Gastroesophageal sphincter (tissue), 4 donors: Measurements from ENCODE around the gene TMC7. TPM values are rescaled to one million over a fixed set of nuclear protein-coding genes. Genes with fewer than 3 reads are reported as not detected.

Source experiments
- ATAC-seq: fragments of 150-250 bp; one replicate; pipeline ENCODE4 v1.9.1; 2016; ENCODE audit warnings: mild to moderate bottlenecking, moderate library complexity
- H3K27ac ChIP-seq, 4 donors: fragments of 200-600 bp; sonication (generic) in 3 of 4; 1 replicate in 3 of 4; 2 replicates in 1 of 4; pipeline ENCODE4 v1.5.1; 2016 to 2019
- H3K27me3 ChIP-seq: fragments of 200-600 bp; sonication (generic); one replicate; pipeline ENCODE4 v1.5.1; 2019
- H3K36me3 ChIP-seq, 2 donors: fragments of 200-600 bp; sonication (generic); one replicate each; pipeline ENCODE4 v1.5.1; 2019; ENCODE audit warnings: control low read depth in 1 of 2
- H3K4me1 ChIP-seq, 3 donors: fragments of 200-600 bp; sonication (generic); 1 replicate in 2 of 3; 2 replicates in 1 of 3; pipeline ENCODE4 v1.5.1; 2016 to 2019; ENCODE audit warnings: control low read depth in 2 of 3
- H3K4me3 ChIP-seq, 2 donors: fragments of 200-600 bp; sonication (generic); one replicate each; pipeline ENCODE4 v1.5.1; 2019; ENCODE audit warnings: mild to moderate bottlenecking in 1 of 2, moderate library complexity in 1 of 2
- H3K9me3 ChIP-seq, 3 donors: fragments of 200-600 bp; sonication (generic); one replicate each; pipeline ENCODE4 v1.5.1; 2017 to 2019; ENCODE audit warnings: control low read depth in 2 of 3
- EP300 ChIP-seq: sonication (generic); formaldehyde crosslinking; IDR thresholded peaks from one replicate; pipeline ENCODE4 v1.6.1; 2017; ENCODE audit warnings: antibody characterized with exemption, mild to moderate bottlenecking
- POLR2A ChIP-seq, 2 donors: fragments of 450-650 bp; IDR thresholded peaks; one replicate each; pipeline ENCODE4 v1.6.1; 2017; ENCODE audit warnings: antibody characterized with exemption in 2 of 2, mild to moderate bottlenecking in 2 of 2, moderate library complexity in 1 of 2
- POLR2AphosphoS5 ChIP-seq: sonication (generic); formaldehyde crosslinking; IDR thresholded peaks from one replicate; pipeline ENCODE4 v1.6.1; 2017; ENCODE audit warnings: antibody characterized with exemption
- WGBS, 2 donors: methylation state at CpG; one replicate each; pipeline ENCODE4 v1.1.5; 2018; ENCODE audit warnings: low coverage in 1 of 2; 5-methylcytosine and 5-hydroxymethylcytosine counted together
- total RNA-seq, 4 donors: library from RNA; depleted of rRNA; stranded (reverse); fragments of >200 nt; gene quantifications; one replicate each; pipeline ENCODE4 v1.1.0, GENCODE V29; 2016
- TF ChIP-seq, protein P1 (sequence below), 4 experiments: fragments of 200-600 bp in 2 of 4; fragments of 450-650 bp in 2 of 4; sonication (generic) in 1 of 4; IDR thresholded peaks; one replicate each; pipeline ENCODE4 v1.5.1; 2017 to 2019; ENCODE audit warnings: antibody characterized with exemption in 4 of 4, mild to moderate bottlenecking in 2 of 4, moderate library complexity in 2 of 4

The TMC7 gene
- total RNA-seq, 4 donors from 2014 or later: 0.40 to 0.85 (median 0.60) TPM

DNA sequence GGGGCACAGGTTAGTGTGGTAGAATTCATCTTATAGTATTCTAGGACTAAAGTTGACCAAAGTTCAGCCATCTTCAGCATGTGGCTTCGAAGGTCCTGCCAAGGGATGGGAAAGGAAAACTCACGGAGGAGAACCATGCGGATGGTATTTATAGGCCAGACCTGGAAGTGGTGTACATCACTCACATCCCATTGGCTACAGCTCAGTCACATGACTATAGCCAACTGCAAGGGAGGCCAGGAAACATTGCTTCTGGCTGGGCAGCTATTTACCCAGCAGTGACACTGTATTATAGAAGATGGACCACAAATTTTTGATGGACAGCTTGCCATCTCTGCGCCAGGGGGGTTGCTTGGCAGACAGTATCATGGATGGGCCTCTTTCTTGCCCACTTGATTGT, 48.0 kb downstream of the TMC7 start:
- TF ChIP-seq, protein P1, sequence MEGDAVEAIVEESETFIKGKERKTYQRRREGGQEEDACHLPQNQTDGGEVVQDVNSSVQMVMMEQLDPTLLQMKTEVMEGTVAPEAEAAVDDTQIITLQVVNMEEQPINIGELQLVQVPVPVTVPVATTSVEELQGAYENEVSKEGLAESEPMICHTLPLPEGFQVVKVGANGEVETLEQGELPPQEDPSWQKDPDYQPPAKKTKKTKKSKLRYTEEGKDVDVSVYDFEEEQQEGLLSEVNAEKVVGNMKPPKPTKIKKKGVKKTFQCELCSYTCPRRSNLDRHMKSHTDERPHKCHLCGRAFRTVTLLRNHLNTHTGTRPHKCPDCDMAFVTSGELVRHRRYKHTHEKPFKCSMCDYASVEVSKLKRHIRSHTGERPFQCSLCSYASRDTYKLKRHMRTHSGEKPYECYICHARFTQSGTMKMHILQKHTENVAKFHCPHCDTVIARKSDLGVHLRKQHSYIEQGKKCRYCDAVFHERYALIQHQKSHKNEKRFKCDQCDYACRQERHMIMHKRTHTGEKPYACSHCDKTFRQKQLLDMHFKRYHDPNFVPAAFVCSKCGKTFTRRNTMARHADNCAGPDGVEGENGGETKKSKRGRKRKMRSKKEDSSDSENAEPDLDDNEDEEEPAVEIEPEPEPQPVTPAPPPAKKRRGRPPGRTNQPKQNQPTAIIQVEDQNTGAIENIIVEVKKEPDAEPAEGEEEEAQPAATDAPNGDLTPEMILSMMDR (IDR thresholded peaks at IDR 0.05): no peak
- TF ChIP-seq POLR2A (IDR thresholded peaks at IDR 0.05): no peak
- TF ChIP-seq EP300: no peak
- no peak for TF ChIP-seq POLR2AphosphoS5
- H3K27me3 ChIP-seq: no peaks in the 10 kb centered on the region
- H3K36me3 ChIP-seq: no peaks in the 10 kb centered on the region
- 50 to 100% methylated on average over 1 to 2 of the region's 4 CpGs for WGBS, 2 donors
- ATAC-seq: no peak
- H3K4me3 ChIP-seq: no peak overlapping the region
- no peaks in the 10 kb centered on the region for H3K4me1 ChIP-seq
- H3K9me3 ChIP-seq: peaks cover 0 to 16% (median 0%) of the 10 kb centered on the region in 3 donors
- no peak overlapping the region for H3K27ac ChIP-seq

DNA sequence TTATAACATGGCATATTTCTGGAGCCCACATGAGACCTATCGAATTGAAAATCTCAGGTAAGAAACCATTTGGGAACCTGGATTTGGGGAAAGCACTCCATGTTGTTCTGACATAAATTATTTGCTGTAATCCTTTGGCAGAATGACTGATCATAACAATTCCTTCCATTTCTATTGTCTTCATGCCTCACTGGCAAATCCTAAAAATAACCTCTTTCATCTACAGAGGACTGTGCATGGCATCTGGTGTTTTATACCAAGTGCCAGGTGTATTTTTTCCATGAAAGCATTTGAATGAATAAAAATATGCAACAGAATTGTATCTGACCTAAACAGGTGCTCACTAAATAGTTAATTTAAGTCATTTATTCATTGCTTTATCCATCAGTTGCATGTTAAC, 50.0 kb downstream of the TMC7 start:
- H3K4me3 ChIP-seq: no peak overlapping the region
- H3K4me1 ChIP-seq: no peaks in the 10 kb centered on the region
- H3K9me3 ChIP-seq: peaks cover 0 to 21% (median 0%) of the 10 kb centered on the region in 3 donors
- H3K27me3 ChIP-seq: no peaks in the 10 kb centered on the region
- 100% methylated on average over 1 of the region's 1 CpG for WGBS, 2 donors
- no peak overlapping the region for H3K27ac ChIP-seq
- TF ChIP-seq, protein P1 (IDR thresholded peaks at IDR 0.05): no peak
- TF ChIP-seq POLR2AphosphoS5 (no peak), EP300 (no peak), POLR2A (IDR thresholded peaks at IDR 0.05) (no peak)
- no peak for ATAC-seq
- no peaks in the 10 kb centered on the region for H3K36me3 ChIP-seq

DNA sequence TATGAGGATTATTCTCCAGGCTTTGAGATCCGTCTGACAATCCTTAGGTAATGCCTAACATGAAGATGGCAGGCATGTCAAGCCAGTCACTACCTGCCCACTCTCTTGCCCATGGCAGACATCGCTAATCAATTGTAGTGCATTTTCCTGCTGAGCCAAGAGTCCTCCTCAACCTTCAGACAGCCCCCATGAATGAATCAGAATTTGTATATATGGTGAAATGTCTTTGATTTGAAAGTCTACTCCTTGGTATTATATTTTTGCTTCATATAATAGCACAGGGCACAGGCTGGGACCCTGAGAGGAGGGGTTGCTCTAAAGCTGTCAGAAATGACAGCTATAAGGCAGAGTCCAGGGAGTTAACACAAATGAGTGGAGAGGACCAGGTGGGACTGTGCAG, 56.7 kb downstream of the TMC7 start:
- no peaks in the 10 kb centered on the region for H3K27me3 ChIP-seq
- H3K27ac ChIP-seq: no peak overlapping the region
- no peak overlapping the region for H3K4me3 ChIP-seq
- WGBS, 2 donors: 90% methylated on average over 2 of the region's 2 CpGs; no CpG with 5 or more reads in 1 of the 2 donors
- H3K9me3 ChIP-seq: peaks cover 0 to 19% (median 0%) of the 10 kb centered on the region in 3 donors
- TF ChIP-seq, protein P1 (IDR thresholded peaks at IDR 0.05): no peak
- no peak for TF ChIP-seq POLR2A (IDR thresholded peaks at IDR 0.05)
- TF ChIP-seq POLR2AphosphoS5: no peak
- TF ChIP-seq EP300: no peak
- no peaks in the 10 kb centered on the region for H3K36me3 ChIP-seq
- ATAC-seq: no peak
- H3K4me1 ChIP-seq: no peaks in the 10 kb centered on the region

DNA sequence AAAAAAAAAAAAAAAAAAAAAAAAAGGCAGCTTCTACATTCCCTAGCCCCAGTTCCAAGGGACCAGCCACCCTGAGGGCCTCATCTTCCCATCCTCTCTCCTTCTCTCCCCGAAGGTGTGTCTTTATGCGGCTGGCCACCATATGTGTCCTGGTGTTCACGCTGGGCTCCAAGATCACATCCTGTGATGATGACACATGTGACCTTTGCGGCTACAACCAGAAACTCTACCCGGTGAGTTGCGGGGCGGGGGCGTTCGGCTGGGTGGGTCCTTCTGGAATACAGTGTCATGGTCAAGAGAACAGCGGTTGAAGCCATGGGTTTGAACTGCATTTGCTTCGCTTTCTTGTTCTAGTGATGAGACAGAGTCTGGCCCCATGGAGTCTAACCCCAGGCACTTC, 61.0 kb downstream of the TMC7 start:
- ATAC-seq: no peak
- Histone ChIP-seq H3K4me3 (no peak overlapping the region), H3K27ac (no peak overlapping the region), H3K4me1 (no peaks in the 10 kb centered on the region), H3K9me3 (no peaks in the 10 kb centered on the region), H3K36me3 (no peaks in the 10 kb centered on the region), H3K27me3 (no peaks in the 10 kb centered on the region)
- WGBS, 2 donors: 81 to 98% methylated on average over 4 to 7 of the region's 11 CpGs
- TF ChIP-seq, protein P1 (IDR thresholded peaks at IDR 0.05): no peak
- no peak for TF ChIP-seq POLR2AphosphoS5

DNA sequence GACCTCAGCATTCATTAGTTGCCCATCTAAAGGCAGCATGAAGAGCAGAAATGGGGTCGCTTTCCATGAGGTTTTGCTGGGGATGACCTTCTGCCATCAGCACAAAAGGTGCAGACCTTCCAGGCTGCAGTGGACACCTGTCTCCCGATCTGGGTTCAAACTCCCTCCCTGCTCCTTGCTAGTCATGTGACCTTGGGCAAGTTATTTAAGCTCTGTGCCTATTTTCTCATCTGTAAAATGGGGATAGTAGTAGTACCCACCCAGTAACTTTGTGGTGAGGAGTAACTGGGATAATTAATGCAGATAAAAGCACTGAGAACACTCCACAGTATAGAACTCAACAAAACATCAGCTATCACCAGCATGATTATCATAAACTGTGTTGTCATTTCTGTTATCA, 62.3 kb downstream of the TMC7 start:
- WGBS, 2 donors: no CpG with 5 or more reads among the region's 2 CpGs
- ATAC-seq: no peak
- no peaks in the 10 kb centered on the region for H3K4me1 ChIP-seq

More for the DNA sequence above, 62.3 kb downstream of the TMC7 start:
- H3K27me3 ChIP-seq: no peaks in the 10 kb centered on the region
- H3K27ac ChIP-seq: no peak overlapping the region
- H3K36me3 ChIP-seq: no peaks in the 10 kb centered on the region
- TF ChIP-seq POLR2AphosphoS5: no peak
- TF ChIP-seq, protein P1 (IDR thresholded peaks at IDR 0.05): no peak
- no peaks in the 10 kb centered on the region for H3K9me3 ChIP-seq
- H3K4me3 ChIP-seq: no peak overlapping the region
